DND-41 (cell line): ENCODE data around the gene TARDBP.

Experiments
- ATAC-seq: fragments of 200-7000 bp; cut with Tn5 transposase; 3 replicates; pipeline ENCODE4 v1.9.1; 2021; ENCODE audit warnings: low read depth; ENCODE audit not compliant: insufficient read depth
- DNase-seq: peaks from one replicate; pipeline ENCODE4 v3.0.0-alpha.2; 2020
- H2AFZ ChIP-seq: 2 replicates; pipeline ENCODE4 v1.6.0; 2012; ENCODE audit warnings: low read depth, low read length
- H3K27ac ChIP-seq: 2 replicates; pipeline ENCODE4 v1.5.1; 2012; ENCODE audit warnings: low read length, inconsistent platforms
- H3K27me3 ChIP-seq: fragments of 200-600 bp; sonication (generic); 2 replicates; pipeline ENCODE4 v1.6.0; 2012; ENCODE audit warnings: low read length, mild to moderate bottlenecking, inconsistent platforms; ENCODE audit not compliant: insufficient read depth, poor library complexity
- H3K36me3 ChIP-seq: 2 replicates; pipeline ENCODE4 v1.5.1; 2012; ENCODE audit warnings: low read length, inconsistent platforms; ENCODE audit not compliant: insufficient read depth
- H3K4me1 ChIP-seq: 2 replicates; pipeline ENCODE4 v1.5.1; 2012; ENCODE audit warnings: mild to moderate bottlenecking, low read length; ENCODE audit not compliant: insufficient read depth
- H3K4me2 ChIP-seq: 2 replicates; pipeline ENCODE4 v1.6.0; 2012; ENCODE audit warnings: mild to moderate bottlenecking, moderate library complexity, low read length, inconsistent platforms; ENCODE audit not compliant: insufficient read depth
- H3K4me3 ChIP-seq, 2 experiments: fragments of 200-600 bp in 1 of 2; shearing (Covaris generic) in 1 of 2; 2 replicates each; pipeline ENCODE4 v1.5.1; 2012 to 2016; ENCODE audit warnings: inconsistent platforms in 2 of 2, low read length in 2 of 2, mild to moderate bottlenecking in 2 of 2, low read depth in 1 of 2, moderate library complexity in 1 of 2
- H3K79me2 ChIP-seq: 2 replicates; pipeline ENCODE4 v1.6.0; 2012; ENCODE audit warnings: low read length, inconsistent platforms; ENCODE audit not compliant: insufficient read depth
- H3K9ac ChIP-seq: 2 replicates; pipeline ENCODE4 v1.6.0; 2012; ENCODE audit warnings: low read depth, mild to moderate bottlenecking, inconsistent platforms, low read length, moderate library complexity
- H3K9me3 ChIP-seq: 2 replicates; pipeline ENCODE4 v1.5.1; 2012; ENCODE audit warnings: low read length, moderate library complexity, mild to moderate bottlenecking, inconsistent platforms; ENCODE audit not compliant: insufficient read depth, severe bottlenecking
- H4K20me1 ChIP-seq: 2 replicates; pipeline ENCODE4 v1.6.0; 2012; ENCODE audit warnings: low read length; ENCODE audit not compliant: insufficient read depth
- EZH2 ChIP-seq: IDR thresholded peaks from 3 replicates; pipeline ENCODE4 v1.6.1; 2012; ENCODE audit warnings: borderline replicate concordance, low read depth, mild to moderate bottlenecking, moderate library complexity, low read length, inconsistent platforms; ENCODE audit not compliant: severe bottlenecking
- TF ChIP-seq, protein P1 (sequence below): IDR thresholded peaks from 2 replicates; pipeline ENCODE4 v1.5.1; 2012; ENCODE audit warnings: borderline replicate concordance, low read length, moderate library complexity, mild to moderate bottlenecking; ENCODE audit not compliant: poor library complexity, severe bottlenecking; ENCODE audit errors: extremely low read depth

TARDBP gene

DNA sequence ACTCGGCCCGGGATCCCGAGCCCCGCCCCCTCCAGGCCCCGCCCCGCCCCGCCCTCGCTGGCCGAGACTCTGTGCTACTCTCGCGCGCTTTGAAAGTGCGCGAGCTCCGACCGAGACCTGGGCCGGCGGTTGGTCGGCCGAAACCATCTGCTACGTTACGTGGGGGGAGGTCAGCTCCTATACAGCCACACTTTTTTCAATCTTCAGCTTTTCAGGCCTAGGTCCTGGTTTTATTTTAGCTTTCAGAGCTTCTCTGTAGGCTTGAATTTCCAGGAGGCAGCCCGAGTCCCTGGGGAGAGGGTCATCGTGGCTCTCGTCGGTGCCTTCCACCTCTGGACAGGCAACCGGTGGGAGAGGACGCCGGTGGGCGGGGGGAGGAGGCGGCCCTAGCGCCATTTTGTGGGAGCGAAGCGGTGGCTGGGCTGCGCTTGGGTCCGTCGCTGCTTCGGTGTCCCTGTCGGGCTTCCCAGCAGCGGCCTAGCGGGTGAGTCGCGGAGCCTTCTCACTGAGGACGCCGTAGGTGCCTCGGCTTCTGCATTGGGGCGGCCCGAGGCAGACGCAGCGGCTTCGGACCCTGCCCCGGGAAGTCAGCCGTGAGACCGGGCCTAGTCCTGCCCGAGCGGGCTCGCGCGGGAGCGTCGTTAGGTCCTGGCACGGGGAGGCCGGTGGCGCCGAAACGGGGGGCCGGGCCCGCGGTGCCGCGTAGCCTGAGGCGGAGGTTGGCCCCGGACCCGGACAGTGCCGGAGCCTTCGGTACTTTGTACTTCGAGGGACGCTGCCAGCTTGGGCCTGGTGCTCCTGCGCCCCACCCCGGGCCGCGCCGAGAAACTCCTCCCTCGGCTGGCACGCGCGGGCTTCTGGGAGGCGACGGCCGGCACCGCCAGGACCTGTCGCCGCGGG, at the start of gene TARDBP:
Gene TARDBP, plus strand, starts transcription at position 395 of the 900 bp plus-strand sequence. CDS start 1,074 bp downstream, outside the sequence.
- H3K4me2 ChIP-seq = peak within 1 kb of the TSS; percentile 88
- TF ChIP-seq, protein P1, sequence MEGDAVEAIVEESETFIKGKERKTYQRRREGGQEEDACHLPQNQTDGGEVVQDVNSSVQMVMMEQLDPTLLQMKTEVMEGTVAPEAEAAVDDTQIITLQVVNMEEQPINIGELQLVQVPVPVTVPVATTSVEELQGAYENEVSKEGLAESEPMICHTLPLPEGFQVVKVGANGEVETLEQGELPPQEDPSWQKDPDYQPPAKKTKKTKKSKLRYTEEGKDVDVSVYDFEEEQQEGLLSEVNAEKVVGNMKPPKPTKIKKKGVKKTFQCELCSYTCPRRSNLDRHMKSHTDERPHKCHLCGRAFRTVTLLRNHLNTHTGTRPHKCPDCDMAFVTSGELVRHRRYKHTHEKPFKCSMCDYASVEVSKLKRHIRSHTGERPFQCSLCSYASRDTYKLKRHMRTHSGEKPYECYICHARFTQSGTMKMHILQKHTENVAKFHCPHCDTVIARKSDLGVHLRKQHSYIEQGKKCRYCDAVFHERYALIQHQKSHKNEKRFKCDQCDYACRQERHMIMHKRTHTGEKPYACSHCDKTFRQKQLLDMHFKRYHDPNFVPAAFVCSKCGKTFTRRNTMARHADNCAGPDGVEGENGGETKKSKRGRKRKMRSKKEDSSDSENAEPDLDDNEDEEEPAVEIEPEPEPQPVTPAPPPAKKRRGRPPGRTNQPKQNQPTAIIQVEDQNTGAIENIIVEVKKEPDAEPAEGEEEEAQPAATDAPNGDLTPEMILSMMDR = no peak
- no peak for TF ChIP-seq EZH2
- no peaks in the 10 kb centered on the region for H3K9me3 ChIP-seq
- peaks cover 43% of the 10 kb centered on the region for H3K4me1 ChIP-seq
- peak; percentile 86 for ATAC-seq
- H3K27me3 ChIP-seq = no peaks in the 10 kb centered on the region
- peak; percentile 91 for DNase-seq
- peak within 1 kb of the TSS; percentile 91 for H3K9ac ChIP-seq
- peaks cover 43% of the 10 kb centered on the region for H4K20me1 ChIP-seq
- H3K36me3 ChIP-seq = peaks cover 45% of the 10 kb centered on the region
- H2AFZ ChIP-seq = peak within 1 kb of the TSS; percentile 93
- peaks cover 45% of the 10 kb centered on the region for H3K79me2 ChIP-seq
- H3K27ac ChIP-seq = peak within 1 kb of the TSS; percentile 99
- peak within 1 kb of the TSS; percentile 80 for H3K4me3 ChIP-seq

DNA sequence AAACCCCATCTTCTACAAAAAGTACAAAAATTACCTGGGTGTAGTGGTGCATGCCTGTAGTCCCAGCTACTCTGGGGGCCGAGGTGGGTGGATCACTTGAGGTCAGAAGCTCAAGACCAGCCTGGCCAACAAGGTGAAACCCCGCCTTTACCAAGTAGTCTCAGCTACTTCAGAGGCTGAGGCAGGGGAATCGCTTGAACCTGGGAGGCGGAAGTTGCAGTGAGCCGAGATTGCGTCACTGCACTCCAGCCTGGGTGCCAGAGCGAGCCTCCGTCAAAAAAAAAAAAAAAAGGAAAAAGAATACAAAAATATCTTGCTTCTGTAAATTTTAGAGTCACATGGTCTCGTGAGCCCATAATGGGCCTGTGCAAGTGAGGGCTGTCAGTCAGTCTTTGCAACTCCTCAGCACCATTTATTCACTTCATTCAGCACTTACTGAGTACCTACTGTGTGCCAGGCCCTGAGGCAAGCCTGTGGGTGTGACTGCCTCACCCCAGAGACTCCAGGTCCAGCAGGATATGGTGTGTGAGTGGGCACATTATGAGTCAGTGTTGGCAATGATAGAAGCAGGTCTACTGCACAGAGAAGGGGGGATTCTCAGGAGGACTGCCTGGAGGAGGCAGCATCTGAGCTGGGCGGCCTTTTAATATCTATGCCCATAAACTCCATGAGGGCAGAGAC, 46.8 kb upstream of the TARDBP start:
- Histone ChIP-seq H3K4me3 (no peak overlapping the region), H3K36me3 (no peaks in the 10 kb centered on the region), H3K27ac (no peak overlapping the region), H3K9me3 (no peaks in the 10 kb centered on the region), H3K79me2 (no peaks in the 10 kb centered on the region), H2AFZ (no peak overlapping the region), H3K4me2 (no peak overlapping the region), H3K4me1 (no peaks in the 10 kb centered on the region), H3K27me3 (peaks cover 3% of the 10 kb centered on the region), H3K9ac (no peak overlapping the region), H4K20me1 (no peaks in the 10 kb centered on the region)
- TF ChIP-seq EZH2 = no peak
- TF ChIP-seq, protein P1 = no peak
- ATAC-seq = no peak
- no peak for DNase-seq

DNA sequence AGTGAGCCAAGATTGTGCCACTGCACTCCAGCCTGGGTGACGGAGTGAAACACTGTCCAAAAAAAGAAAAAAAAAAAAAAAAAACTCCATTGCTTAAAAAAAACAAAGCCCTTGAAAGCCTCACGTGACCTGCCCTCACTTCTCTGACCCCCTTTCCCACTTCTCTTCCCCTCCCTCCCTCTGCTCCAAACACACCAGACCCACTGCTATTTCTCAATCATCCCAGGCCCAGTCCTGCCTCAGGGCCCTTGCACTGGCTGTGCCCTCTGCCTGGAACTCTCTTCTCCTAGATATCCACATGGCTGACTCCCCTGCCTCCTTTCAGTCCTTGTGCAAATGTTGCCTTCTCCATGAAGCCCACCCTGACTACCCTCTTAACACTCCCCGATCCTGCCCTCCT, 45.4 kb upstream of the TARDBP start:
- H3K27ac ChIP-seq = no peak overlapping the region
- H3K27me3 ChIP-seq = peaks cover 3% of the 10 kb centered on the region
- no peaks in the 10 kb centered on the region for H3K36me3 ChIP-seq
- ATAC-seq (no peak), DNase-seq (no peak)
- no peaks in the 10 kb centered on the region for H3K9me3 ChIP-seq
- H3K9ac ChIP-seq = no peak overlapping the region
- H3K79me2 ChIP-seq = no peaks in the 10 kb centered on the region
- H3K4me3 ChIP-seq = no peak overlapping the region
- H2AFZ ChIP-seq = no peak overlapping the region
- H4K20me1 ChIP-seq = no peaks in the 10 kb centered on the region
- no peaks in the 10 kb centered on the region for H3K4me1 ChIP-seq
- no peak overlapping the region for H3K4me2 ChIP-seq
- TF ChIP-seq EZH2 = no peak

DNA sequence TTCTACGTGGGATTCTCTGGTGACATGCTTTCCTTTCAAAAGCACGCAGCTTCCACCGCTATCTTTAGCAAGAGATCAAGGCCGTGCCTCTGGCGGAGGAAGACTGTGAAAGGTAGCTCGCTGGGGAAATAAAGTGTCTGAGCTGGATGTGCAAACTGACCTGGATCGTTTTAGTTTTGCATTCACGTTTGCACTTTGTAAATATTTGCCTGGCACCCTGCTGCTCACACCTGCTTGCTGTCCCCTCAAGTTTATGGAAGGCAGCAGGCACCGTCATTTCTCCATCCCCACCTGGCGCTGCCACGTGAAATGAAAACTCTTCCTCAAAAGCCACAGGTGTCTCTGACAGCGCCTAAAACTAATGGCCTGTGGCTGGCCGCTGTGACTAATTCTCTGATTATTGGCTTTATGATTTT, 44.0 kb upstream of the TARDBP start:
- Histone ChIP-seq H3K9ac (no peak overlapping the region), H2AFZ (no peak overlapping the region), H3K4me3 (no peak overlapping the region), H3K4me1 (no peaks in the 10 kb centered on the region), H3K27ac (no peak overlapping the region), H3K9me3 (no peaks in the 10 kb centered on the region), H3K79me2 (no peaks in the 10 kb centered on the region), H3K4me2 (no peak overlapping the region), H4K20me1 (no peaks in the 10 kb centered on the region), H3K27me3 (peaks cover 3% of the 10 kb centered on the region), H3K36me3 (no peaks in the 10 kb centered on the region)
- no peak for ATAC-seq
- TF ChIP-seq, protein P1 = no peak
- TF ChIP-seq EZH2 = no peak
- DNase-seq = no peak
